ENCODE data around the gene KRTAP10-5.
"Not testable (repeated sequence)": the region's sequence is repeated elsewhere in the genome, so short reads cannot be mapped to it uniquely, and the experiment has no call there.

KRTAP10-5 gene

DNA sequence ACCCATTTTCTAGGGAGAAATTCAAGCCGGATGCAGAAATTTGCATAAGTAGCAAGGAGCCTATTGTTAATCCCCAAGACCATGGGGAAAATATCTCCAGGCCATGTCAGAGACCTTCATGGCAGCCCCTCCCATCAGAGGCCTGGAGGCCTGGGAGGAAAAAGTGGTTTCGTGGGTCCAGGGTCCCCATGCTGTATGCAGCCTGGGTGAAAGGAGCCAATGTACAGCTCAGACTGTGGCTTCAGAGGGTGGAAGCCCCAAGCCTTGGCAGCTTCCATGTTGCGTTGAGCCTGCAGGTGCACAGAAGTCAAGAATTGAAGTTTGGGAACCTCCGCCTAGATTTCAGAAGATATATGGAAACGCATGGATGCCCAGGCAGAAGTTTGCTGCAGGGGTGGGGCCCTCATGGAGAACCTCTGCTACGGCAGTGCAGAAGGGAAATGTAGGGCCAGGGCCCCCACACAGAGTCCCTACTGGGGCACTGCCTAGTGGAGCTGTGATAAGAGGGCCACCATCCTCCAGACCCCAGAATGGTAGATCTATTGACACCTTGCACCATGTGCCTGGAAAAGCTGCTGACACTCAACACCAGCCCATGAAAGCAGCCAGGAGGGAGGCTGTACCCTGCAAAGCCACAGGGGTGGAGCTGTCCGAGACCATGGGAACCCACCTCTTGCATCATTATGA is 29.9 kb upstream of the KRTAP10-5 start:
- not testable (repeated sequence) for DNase-seq

DNA sequence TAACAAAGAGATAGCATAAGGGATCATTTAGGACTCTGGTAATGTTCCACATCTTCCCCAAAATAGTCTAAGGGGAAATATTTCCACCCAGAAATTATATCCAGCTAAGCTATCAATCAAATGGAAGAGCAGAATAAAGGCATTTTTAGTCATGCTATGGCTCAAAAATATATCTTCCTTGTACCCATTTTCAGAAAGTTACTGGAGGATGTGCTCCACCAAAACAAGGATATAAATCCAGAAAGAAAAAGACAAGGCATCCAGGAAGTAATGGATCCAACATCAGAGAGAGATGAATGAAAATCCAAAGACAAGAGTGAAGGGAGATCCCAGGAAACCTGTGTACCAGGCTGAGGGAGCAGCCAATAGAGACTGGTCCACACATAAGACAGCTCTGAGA is 28.8 kb upstream of the KRTAP10-5 start:
- DNase-seq = no peak

DNA sequence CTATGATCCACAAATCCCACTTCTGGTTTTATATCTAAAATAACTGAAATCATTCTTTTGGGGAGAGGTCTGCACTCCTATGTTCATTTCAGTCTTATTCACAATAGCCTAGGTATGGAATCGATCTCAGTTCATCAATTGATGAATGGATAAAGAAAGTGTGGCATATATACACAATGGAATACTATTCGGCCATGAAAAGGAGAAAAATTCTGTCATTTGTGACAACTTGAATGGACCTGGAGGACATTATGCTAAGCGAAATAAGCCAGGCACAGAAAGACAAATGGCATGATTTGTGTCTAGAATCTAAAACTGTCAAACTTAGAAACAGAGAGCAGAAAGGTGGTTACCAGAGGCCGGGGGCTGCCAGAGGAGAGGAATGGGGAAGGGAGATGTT is 26.1 kb upstream of the KRTAP10-5 start:
- DNase-seq = no peak

DNA sequence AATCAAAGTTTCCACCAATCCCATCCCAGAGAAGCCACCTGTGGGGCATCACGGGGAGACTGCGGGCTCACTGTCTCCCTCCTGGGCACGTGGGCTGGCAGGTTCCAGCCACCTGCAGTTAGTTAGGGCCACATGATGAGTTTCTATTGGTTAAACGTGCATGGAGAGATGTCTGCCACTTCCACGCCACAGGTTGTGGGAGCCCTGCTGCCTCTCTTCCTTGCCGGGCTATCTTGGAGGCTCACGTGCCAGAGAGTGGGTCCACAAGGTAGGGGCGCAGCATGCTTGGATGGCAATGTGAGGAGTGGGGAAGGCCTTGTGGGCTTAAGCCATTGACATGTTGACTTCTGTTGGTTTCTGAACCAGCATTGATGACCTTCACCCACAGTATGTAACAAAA is 23.5 kb upstream of the KRTAP10-5 start:
- no peak for DNase-seq

GRCh38 chr21:44603109-44603875 is 22.9 kb upstream of the KRTAP10-5 start:
- DNase-seq = no peak

DNA sequence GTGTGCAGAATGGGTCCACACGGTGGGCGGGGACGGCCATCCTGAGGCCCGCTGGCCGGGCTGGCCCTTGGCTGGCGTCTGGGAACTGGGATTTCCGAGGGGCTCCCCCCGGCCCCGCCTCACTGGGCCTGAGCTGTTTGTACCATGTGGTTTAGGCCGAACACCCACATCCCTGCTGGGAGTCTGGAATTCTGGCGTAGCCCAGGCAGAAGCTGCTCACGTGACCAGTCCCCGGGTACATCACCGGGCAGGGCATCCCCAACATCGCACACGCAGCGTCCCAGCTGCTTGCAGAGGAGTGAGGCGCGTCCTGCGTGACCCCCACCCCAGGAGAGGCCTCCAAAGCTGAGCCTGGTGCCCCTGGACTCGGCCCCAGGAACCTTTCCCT is 22.1 kb upstream of the KRTAP10-5 start:
- DNase-seq = no peak

DNA sequence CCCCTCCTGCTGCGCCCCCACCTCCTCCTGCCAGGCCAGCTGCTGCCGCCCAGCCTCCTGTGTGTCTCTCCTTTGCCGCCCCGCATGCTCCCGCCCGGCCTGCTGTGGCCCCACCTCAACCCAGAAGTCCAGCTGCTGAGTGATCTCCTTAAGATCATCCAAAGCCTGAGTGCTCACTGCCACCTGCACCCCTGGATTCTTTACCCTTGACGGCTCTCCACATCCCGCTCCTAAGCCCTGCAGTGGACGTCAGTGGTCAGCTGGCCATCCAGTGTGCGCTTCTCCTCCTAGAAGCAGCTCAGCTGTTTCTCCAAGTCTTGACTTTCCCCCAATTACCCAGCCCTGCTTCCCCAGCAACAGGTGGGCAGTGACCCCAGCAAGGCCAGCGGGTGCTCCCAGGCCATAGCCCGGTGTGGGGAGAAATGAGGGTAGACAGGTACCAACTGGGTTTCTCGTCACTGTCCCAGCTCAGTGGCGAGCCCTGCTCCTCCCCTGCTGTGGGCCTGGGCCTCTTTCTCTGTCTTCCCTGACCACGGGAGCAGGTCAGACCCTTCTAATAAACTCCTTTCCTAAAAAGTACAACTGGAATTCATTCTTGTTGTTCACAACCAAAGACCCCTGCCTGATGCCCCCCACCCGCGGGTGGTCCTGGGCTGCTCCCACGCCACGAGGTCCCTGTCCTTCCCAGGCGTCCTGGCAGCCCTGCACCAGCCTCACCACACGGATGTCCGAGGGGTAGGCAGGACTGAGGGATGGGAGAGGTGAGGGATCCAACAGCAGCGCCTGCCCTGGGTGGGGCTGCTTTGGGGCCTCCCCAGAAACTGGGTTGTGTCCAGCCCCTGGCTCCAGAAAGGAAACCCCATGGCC is 21.4 kb upstream of the KRTAP10-5 start:
- no peak for DNase-seq

- not testable (repeated sequence) for DNase-seq
Observed at GRCh38 chr21:44601091-44601490, 20.7 kb upstream of the KRTAP10-5 start.

DNA sequence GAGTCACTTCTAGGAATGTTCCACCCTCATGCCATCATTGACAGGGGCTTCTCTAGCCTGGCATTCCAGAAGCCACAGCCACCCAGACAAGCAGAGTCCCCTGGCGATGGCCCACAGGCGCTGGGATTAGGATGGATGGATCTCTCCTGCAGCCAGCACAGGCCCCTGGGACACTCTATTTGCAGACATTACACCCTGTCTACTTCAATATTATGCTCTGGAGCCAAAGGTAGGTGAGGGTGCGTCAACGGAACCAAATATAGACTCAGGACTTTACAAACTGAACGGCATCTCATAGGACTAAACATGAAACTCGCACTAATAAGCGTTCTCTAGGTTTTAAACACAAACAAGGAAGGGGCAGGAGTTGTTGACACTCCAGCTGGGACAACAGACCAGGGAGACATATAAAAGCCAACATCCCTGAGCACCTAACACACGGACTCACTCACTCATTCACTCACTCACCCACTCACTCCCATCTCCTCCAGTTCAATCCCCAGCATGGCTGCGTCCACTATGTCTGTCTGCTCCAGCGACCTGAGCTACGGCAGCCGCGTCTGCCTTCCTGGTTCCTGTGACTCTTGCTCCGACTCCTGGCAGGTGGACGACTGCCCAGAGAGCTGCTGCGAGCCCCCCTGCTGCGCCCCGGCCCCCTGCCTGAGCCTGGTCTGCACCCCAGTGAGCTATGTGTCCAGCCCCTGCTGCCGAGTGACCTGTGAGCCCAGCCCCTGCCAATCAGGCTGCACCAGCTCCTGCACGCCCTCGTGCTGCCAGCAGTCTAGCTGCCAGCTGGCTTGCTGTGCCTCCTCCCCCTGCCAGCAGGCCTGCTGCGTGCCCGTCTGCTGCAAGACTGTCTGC is 19.9 kb upstream of the KRTAP10-5 start, which contains the start of gene KRTAP10-7:
Gene KRTAP10-7, plus strand, starts transcription at position 480 of the 861 bp plus-strand sequence. Its CDS starts 25 bp downstream, at position 505.
- DNase-seq = not testable (repeated sequence)

DNA sequence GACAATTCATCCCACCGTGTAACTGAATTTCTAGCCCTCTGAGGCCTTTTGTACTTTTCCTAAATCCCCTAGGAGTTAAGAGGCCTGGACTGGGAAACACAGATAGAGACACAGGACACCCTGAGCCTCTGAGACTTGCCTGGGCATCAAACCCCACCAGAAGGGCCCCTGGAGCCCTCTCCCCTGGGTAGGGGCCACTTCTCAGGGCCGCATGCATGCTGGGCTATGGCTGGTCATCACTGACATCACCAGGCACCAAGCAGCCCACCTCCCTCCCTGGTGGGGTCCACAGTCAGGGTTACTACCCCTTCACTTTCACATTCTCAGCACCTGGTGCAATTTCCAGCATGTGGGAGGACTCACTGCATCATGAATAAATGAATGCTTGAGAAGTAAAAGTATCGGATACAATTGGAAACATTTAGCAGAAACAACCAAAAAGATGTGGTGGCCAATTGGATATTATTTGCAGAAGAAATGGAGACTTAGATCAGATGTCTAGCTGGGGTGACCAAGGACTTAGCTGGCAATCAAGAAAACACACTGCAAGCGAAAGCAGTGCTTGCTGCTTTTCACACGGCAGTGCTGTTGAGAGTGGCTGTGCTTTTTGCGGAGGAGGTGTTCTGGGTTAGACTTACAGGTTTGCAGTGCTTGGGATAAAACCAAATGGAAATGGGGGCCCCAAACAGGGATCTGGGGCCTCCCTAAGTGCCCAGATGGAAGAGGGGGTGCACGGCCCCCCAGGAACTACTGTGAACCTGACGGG is 19.0 kb upstream of the KRTAP10-5 start:
- no peak for DNase-seq

GRCh38 chr21:44598061-44598460 is 17.7 kb upstream of the KRTAP10-5 start:
- DNase-seq = no peak

DNA sequence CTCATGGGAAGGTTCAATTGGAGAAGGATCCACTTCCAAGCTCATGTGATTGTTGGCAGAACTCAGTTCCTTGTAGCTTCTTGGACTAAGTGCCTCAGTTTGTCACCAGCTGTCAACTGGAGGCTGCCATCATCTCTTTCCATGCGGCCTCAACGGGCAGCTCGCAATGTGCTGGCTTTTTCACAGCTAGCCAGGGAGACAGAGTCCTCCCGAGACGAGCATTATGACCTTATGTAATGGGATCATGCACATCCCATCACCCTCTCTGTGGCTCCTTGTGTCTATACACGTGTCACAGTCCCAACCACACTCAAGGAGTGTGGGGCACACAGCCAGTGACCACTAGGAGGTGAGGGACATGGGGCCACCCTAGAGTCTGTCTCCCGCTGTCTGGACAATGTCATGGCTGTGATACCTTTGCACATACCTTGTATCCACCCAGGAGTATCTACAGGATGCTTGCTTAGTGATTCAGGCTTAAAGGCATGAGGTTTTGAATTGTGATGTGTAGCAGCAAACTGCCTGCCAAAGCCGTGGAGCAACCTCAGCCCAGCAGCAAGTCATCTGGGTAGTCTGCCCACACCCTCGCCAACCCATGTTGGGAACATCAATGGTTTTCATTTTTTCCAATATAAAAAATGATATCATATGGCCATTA is 15.8 kb upstream of the KRTAP10-5 start:
- no peak for DNase-seq

- DNase-seq = no peak
Observed at GRCh38 chr21:44595524-44595923, 15.1 kb upstream of the KRTAP10-5 start.

GRCh38 chr21:44594406-44594916 is 14.1 kb upstream of the KRTAP10-5 start:
- DNase-seq = no peak

DNA sequence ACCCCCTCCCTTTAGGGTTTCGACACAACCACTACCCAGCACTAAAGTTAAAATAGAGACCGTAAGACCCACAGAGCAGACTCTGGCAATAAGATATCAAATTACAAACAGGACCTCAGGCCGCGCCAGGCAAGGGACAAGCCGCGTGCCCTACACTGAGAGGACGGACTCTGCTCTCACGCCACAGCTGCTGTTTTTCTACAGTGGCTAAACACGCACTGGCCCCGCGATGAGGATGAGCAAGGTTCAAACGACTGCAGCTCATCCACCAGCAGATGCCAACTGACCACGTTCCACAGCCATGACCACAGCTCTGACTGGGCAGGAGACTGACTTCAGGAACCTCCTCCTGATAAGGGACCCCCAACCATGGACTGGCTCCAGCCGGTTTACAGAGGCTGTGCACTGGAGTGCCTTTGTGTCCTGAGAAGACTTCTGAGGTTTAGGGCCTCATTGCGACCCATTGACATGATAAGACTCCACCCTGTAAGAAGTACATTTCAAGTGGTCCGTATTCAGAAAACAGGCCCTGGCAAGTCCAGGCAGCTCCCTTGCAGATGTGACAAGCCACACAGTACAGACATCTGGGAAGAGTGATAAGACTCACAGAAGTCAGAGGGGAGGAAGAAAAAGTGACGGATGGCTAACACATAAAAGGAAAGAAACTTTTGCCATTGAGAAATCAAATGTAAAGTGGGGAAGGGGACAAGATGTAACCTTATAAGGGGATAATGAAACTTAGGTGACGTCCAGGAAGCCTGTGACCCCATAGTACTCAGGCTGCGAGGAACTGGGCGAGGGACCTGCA is 13.4 kb upstream of the KRTAP10-5 start:
- no peak for DNase-seq

DNA sequence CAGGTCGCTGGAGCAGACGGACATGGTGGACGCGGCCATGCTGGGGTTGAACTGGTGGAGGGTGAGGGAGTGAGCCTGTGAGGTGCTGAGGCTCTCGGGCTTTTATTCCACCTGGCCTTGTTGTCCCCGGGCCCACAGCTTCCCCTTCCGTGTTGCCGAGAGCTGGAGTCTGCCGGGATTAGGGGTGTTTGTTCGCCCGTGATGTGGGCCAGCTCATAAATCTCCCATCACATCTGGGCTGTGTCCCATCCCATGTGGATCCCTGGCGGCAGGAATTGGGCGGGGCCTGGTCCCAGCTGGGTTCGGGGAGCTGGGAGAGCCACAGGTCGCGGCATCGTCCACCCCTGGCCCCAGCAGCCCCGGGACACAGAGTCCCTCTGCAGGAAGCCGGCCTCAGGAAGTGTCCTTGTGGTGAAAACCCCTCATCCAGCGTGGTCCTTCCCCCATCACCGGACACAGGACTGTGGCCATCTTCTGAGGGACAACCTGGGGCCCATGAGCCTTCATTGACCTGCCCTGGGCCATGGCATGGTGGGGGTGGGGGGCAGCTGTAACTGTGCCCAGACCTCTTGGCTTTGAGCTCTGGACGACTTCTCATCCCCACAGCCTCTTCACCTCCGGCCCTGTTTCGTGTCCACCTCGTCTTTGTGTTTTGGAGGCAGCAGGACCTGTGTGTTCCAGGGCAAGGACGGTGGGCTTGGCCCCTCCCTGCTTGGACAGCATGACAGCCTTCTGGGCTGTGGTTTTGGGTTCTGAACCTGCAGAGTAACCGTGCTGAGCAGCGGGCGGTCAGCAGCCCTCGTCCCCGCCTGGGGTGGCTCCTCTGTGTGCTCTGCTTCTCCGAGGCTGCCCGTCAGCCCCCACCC is 12.3 kb upstream of the KRTAP10-5 start, which contains the start of gene KRTAP10-6:
Gene KRTAP10-6, minus strand, starts transcription at position 60 of the 866 bp plus-strand sequence. Its CDS starts 21 bp downstream, at position 39.
- DNase-seq = no peak

GRCh38 chr21:44591801-44592130 is 11.4 kb upstream of the KRTAP10-5 start:
- DNase-seq = not testable (repeated sequence)

DNA sequence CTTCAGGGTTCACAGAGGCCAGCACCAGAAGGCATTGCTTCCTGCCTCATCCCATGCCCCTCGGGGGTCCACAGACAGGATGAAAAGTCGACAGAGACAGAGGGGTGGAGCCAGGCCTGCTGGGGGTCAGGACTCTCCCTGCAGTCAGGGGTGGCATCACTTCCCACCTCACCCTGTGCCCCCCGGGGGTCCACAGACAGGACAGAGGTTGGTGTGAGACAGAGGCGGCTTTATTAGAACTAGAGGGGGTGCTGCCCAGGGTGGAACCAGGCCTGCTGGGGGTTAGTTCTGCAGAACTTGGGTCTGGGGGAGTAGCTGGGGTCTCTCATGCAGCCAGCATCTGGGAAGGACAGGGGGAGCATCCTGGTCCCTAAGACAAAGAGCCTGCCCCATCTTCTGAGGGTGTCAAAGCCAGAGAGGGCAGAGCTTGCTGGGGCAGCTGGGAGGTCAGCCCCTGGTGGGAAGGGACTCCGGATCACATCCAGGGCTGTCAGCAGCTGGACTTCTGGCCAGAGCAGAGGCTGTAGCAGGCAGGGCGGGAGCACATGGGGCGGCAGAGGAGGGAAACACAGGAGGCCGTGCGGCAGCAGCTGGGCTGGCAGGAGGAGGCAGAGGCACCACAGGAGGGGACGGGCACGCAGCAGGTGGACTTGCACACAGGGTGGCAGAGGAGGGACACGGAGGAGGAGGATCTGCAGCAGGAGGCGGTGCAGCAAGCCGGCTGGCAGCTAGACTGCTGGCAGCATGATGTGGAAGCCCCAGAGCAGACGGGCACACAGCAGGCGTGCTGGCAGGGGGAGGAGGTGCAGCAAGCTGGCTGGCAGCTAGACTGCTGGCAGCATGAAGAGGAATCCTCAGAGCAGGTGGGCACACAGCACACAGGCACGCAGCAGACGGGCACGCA is 10.7 kb upstream of the KRTAP10-5 start:
- not testable (repeated sequence) for DNase-seq

All from fibroblast of upper back skin (primary cell).